ENCODE data around the gene SORL1-AS1.

The SORL1-AS1 gene

DNA sequence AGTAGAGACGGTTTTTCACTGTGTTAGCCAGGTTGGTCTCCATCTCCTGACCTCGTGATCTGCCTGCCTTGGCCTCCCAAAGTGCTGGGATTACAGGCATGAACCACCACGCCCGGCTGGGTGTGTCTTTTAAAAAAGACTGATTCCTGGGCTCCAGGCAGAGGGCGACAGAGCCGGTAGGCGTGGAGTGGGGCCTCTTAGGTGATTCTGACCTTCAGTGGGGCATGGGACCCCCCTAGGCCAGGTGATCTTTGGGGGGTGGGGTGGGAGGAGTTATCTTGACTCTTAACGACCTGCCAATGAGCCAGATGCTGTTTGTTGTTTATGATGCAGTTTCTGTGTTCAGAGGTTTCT is 12.9 kb upstream of the SORL1-AS1 start:
- Histone ChIP-seq H2AFZ (ENCODE audit: low read length) (no peak overlapping the region), H3K4me2 (ENCODE audit: insufficient read depth, low read length) (no peak overlapping the region)

DNA sequence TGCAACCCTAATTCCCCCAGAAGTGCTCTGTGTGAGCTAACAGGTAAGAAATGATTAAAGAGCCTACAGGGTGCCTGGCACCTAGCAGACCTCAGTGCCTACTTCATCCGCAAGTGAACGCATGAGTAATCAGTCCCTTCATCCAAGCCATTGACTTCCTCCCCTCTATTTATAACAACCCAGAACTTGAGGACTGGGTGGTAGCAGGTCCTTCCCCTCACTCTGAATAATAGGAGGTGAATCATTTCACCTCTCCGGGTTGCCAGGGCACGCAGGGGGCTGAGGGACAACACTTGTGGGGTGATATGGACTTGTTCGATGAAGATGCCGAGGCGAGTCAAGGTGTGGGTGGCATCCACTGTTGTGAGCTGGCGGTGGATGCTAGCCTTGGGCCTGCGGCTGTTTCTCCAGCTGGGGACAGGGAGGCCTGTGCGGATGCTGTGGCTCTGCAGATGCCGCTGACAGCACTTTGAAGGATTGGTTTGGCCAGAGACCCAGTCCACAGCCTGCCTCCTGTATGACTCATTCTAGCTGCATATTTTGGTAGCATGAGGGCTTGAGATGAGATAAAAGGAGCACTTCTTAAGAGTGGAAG is 11.7 kb upstream of the SORL1-AS1 start:
- peak overlapping the region; percentile 35 for H3K4me2 ChIP-seq (ENCODE audit: insufficient read depth, low read length)

More for the DNA sequence above, 12.9 kb upstream of the SORL1-AS1 start:
- no peak overlapping the region for H3K4me3 ChIP-seq (ENCODE audit: insufficient read depth, low read length)
- no peaks in the 10 kb centered on the region for H4K20me1 ChIP-seq (ENCODE audit: insufficient read depth, low read length)
- TF ChIP-seq, protein P1, sequence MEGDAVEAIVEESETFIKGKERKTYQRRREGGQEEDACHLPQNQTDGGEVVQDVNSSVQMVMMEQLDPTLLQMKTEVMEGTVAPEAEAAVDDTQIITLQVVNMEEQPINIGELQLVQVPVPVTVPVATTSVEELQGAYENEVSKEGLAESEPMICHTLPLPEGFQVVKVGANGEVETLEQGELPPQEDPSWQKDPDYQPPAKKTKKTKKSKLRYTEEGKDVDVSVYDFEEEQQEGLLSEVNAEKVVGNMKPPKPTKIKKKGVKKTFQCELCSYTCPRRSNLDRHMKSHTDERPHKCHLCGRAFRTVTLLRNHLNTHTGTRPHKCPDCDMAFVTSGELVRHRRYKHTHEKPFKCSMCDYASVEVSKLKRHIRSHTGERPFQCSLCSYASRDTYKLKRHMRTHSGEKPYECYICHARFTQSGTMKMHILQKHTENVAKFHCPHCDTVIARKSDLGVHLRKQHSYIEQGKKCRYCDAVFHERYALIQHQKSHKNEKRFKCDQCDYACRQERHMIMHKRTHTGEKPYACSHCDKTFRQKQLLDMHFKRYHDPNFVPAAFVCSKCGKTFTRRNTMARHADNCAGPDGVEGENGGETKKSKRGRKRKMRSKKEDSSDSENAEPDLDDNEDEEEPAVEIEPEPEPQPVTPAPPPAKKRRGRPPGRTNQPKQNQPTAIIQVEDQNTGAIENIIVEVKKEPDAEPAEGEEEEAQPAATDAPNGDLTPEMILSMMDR (IDR thresholded peaks at IDR 0.05; ENCODE audit: extremely low read depth, low read depth, low read length) = no peak
- no peaks in the 10 kb centered on the region for H3K9me3 ChIP-seq (ENCODE audit: low read depth, low read length)
- H3K79me2 ChIP-seq (ENCODE audit: insufficient read depth, low read length) = no peaks in the 10 kb centered on the region
- DNase-seq (ENCODE audit: insufficient read length, low spot score, missing footprints) = no peak
- H3K27ac ChIP-seq (ENCODE audit: low read depth, low read length) = no peak overlapping the region
- peaks cover 22% of the 10 kb centered on the region for H3K4me1 ChIP-seq (ENCODE audit: insufficient read depth, low read length)
- no peaks in the 10 kb centered on the region for H3K36me3 ChIP-seq (ENCODE audit: insufficient read depth, low read length)
- H3K27me3 ChIP-seq (ENCODE audit: insufficient read depth, low read length) = peaks cover 17% of the 10 kb centered on the region

DNA sequence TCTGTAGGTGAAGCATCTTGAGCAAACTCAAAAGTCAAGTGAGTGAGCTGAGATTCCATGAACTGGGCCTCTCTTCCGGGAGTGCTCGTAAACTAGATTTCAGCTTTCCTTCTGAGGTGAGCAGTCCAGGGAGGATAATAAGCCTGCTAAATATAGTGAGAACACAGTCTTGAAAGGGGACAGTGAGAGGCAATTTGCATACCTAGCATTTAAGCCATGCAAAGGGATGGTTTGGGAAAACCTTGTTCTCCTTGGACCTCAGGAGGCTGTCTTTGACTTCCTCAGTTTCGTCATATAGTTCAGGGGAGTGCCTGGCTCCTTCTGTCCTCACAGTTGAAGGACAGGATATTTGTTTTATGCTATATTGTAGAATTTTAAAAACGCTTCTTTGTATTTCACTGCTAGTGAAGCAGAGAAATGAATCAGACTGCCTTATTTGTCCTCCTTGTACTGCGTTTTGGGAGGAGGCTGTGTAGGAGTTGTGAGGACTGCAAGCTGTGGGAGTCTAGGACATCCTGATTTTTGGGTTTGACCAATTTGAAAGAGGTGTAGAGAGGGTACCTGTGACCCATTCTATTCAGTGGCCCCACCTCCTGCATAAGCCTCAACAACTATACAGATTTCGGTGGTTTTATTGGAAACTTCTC is 11.0 kb upstream of the SORL1-AS1 start:
- Histone ChIP-seq H3K4me2 (ENCODE audit: insufficient read depth, low read length) (no peak overlapping the region), H4K20me1 (ENCODE audit: insufficient read depth, low read length) (no peaks in the 10 kb centered on the region), H3K79me2 (ENCODE audit: insufficient read depth, low read length) (no peaks in the 10 kb centered on the region)

More for the DNA sequence above, 11.7 kb upstream of the SORL1-AS1 start:
- peaks cover 23% of the 10 kb centered on the region for H3K27me3 ChIP-seq (ENCODE audit: insufficient read depth, low read length)
- no peaks in the 10 kb centered on the region for H3K9me3 ChIP-seq (ENCODE audit: low read depth, low read length)
- H3K36me3 ChIP-seq (ENCODE audit: insufficient read depth, low read length) = no peaks in the 10 kb centered on the region
- H4K20me1 ChIP-seq (ENCODE audit: insufficient read depth, low read length) = no peaks in the 10 kb centered on the region
- no peaks in the 10 kb centered on the region for H3K79me2 ChIP-seq (ENCODE audit: insufficient read depth, low read length)
- DNase-seq (ENCODE audit: insufficient read length, low spot score, missing footprints) = peak; percentile 84
- no peak overlapping the region for H2AFZ ChIP-seq (ENCODE audit: low read length)
- H3K4me3 ChIP-seq (ENCODE audit: insufficient read depth, low read length) = no peak overlapping the region
- H3K27ac ChIP-seq (ENCODE audit: low read depth, low read length) = no peak overlapping the region
- TF ChIP-seq, protein P1 (IDR thresholded peaks at IDR 0.05; ENCODE audit: extremely low read depth, low read depth, low read length) = no peak
- H3K4me1 ChIP-seq (ENCODE audit: insufficient read depth, low read length) = peaks cover 22% of the 10 kb centered on the region

DNA sequence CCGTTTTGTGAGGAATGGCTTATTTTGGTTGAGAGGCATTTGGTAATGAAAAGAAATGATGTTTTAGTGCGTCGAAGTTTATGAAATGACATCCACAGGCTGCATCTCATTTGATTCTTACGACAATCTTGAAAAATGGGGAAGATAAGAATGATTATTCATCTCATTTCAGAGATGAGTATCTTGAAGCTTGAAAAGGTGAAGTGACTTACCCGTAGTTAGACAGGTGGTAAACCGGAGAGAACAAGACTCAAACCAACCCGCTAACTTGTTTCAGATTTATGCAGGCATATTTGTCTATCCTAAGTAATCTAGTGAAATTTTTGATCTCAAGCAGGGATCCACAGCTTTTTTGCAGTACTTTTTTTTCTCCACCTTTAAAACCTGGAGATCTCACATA is 9.1 kb upstream of the SORL1-AS1 start:
- Histone ChIP-seq H3K4me3 (ENCODE audit: insufficient read depth, low read length) (no peak overlapping the region), H3K27me3 (ENCODE audit: insufficient read depth, low read length) (peaks cover 21% of the 10 kb centered on the region), H4K20me1 (ENCODE audit: insufficient read depth, low read length) (no peaks in the 10 kb centered on the region), H3K36me3 (ENCODE audit: insufficient read depth, low read length) (no peaks in the 10 kb centered on the region), H3K4me2 (ENCODE audit: insufficient read depth, low read length) (no peak overlapping the region), H3K4me1 (ENCODE audit: insufficient read depth, low read length) (peaks cover 22% of the 10 kb centered on the region), H3K27ac (ENCODE audit: low read depth, low read length) (no peak overlapping the region), H2AFZ (ENCODE audit: low read length) (no peak overlapping the region), H3K9me3 (ENCODE audit: low read depth, low read length) (no peaks in the 10 kb centered on the region), H3K79me2 (ENCODE audit: insufficient read depth, low read length) (no peaks in the 10 kb centered on the region)
- TF ChIP-seq, protein P1 (IDR thresholded peaks at IDR 0.05; ENCODE audit: extremely low read depth, low read depth, low read length) = no peak
- DNase-seq (ENCODE audit: insufficient read length, low spot score, missing footprints) = no peak

More for the DNA sequence above, 11.0 kb upstream of the SORL1-AS1 start:
- H3K4me3 ChIP-seq (ENCODE audit: insufficient read depth, low read length) = no peak overlapping the region
- H3K9me3 ChIP-seq (ENCODE audit: low read depth, low read length) = no peaks in the 10 kb centered on the region
- no peak overlapping the region for H3K27ac ChIP-seq (ENCODE audit: low read depth, low read length)
- TF ChIP-seq, protein P1 (IDR thresholded peaks at IDR 0.05; ENCODE audit: extremely low read depth, low read depth, low read length) = no peak
- no peaks in the 10 kb centered on the region for H3K36me3 ChIP-seq (ENCODE audit: insufficient read depth, low read length)
- H3K4me1 ChIP-seq (ENCODE audit: insufficient read depth, low read length) = peaks cover 22% of the 10 kb centered on the region
- no peak for DNase-seq (ENCODE audit: insufficient read length, low spot score, missing footprints)
- H2AFZ ChIP-seq (ENCODE audit: low read length) = no peak overlapping the region
- peaks cover 27% of the 10 kb centered on the region for H3K27me3 ChIP-seq (ENCODE audit: insufficient read depth, low read length)

Data from osteoblast (primary cell).